B cell (primary cell): ENCODE measurements around the gene GLIS1. TPM values are rescaled to one million over a fixed set of nuclear protein-coding genes. Genes with fewer than 3 reads are reported as not detected.

ENCODE experiments used
- ATAC-seq: fragments of 200-7000 bp; cut with Tn5 transposase; one replicate; pipeline ENCODE4 v1.10.0; 2021; ENCODE audit warnings: low read depth, mild to moderate bottlenecking, moderate number of reproducible peaks, moderate library complexity
- CTCF ChIA-PET: fragments of 350-600 bp; sonication (Branson Sonifier 250); formaldehyde crosslinking; loops from one replicate; lab custom pipeline; 2021; ENCODE audit warnings: antibody characterized with exemption, inconsistent platforms; lab: Charles Lee
- POLR2A ChIA-PET: fragments of 350-600 bp; sonication (Branson Sonifier 250); formaldehyde crosslinking; loops from one replicate; lab custom pipeline; 2021; ENCODE audit warnings: antibody characterized with exemption; lab: Charles Lee
- DNase-seq: peaks from one replicate; pipeline ENCODE4 v3.0.0; 2013
- H2AFZ ChIP-seq: 2 replicates; pipeline ENCODE4 v1.6.1; 2012; ENCODE audit warnings: mild to moderate bottlenecking, low read depth, low read length; ENCODE audit not compliant: insufficient read depth, poor library complexity, severe bottlenecking
- H3K27ac ChIP-seq, 2 donors: 1 replicate in 1 of 2; 2 replicates in 1 of 2; pipeline ENCODE4 v1.5.1; 2012 to 2013; ENCODE audit warnings: low read length in 2 of 2, mild to moderate bottlenecking in 2 of 2, moderate library complexity in 1 of 2
- H3K27me3 ChIP-seq, 4 experiments: fragments of 200-600 bp in 1 of 4; sonication (generic) in 1 of 4; replicated peaks in 1 of 4; 1 replicate in 2 of 4; 2 replicates in 2 of 4; pipeline versions ENCODE4 v1.6.1 to v1.7.0; 2013 to 2016; ENCODE audit warnings: low read length in 3 of 4, mild to moderate bottlenecking in 2 of 4, mixed read lengths in 1 of 4, moderate library complexity in 1 of 4; ENCODE audit not compliant: insufficient read depth in 4 of 4, control insufficient read depth in 3 of 4; ENCODE audit errors: control extremely low read depth in 1 of 4
- H3K36me3 ChIP-seq, 2 experiments: replicated peaks in 1 of 2; 1 replicate in 1 of 2; 2 replicates in 1 of 2; pipeline versions ENCODE4 v1.6.1 to v1.7.1; 2013; ENCODE audit warnings: low read length in 1 of 2; ENCODE audit not compliant: insufficient read depth in 2 of 2, control insufficient read depth in 1 of 2; ENCODE audit errors: control extremely low read depth in 1 of 2, extremely low read depth in 1 of 2
- H3K4me1 ChIP-seq, 2 donors: fragments of 200-600 bp in 1 of 2; sonication (generic) in 1 of 2; 1 replicate in 1 of 2; 2 replicates in 1 of 2; pipeline versions ENCODE4 v1.5.1 to v1.6.1; 2013 to 2017; ENCODE audit warnings: low read length in 2 of 2; ENCODE audit not compliant: control insufficient read depth in 2 of 2, insufficient read depth in 2 of 2
- H3K4me2 ChIP-seq: replicated peaks from 2 replicates; pipeline ENCODE3; 2012; ENCODE audit warnings: mild to moderate bottlenecking, low read depth, low read length; ENCODE audit not compliant: poor library complexity, severe bottlenecking
- H3K4me3 ChIP-seq, 5 experiments: fragments of 200-600 bp in 1 of 5; sonication (generic) in 1 of 5; 1 replicate in 3 of 5; 2 replicates in 2 of 5; pipeline versions ENCODE4 v1.5.1 to v1.7.0; 2011 to 2016; ENCODE audit warnings: low read length in 4 of 5, mild to moderate bottlenecking in 4 of 5, low read depth in 2 of 5, control low read depth in 1 of 5, moderate library complexity in 1 of 5; ENCODE audit not compliant: insufficient read depth in 1 of 5; ENCODE audit errors: control extremely low read depth in 1 of 5, extremely low read depth in 1 of 5
- H3K79me2 ChIP-seq: fragments of 200-600 bp; sonication (generic); one replicate; pipeline ENCODE4 v1.6.0; 2016; ENCODE audit warnings: low read length; ENCODE audit not compliant: control insufficient read depth, insufficient read depth
- H3K9ac ChIP-seq: fragments of 200-600 bp; sonication (generic); 2 replicates; pipeline ENCODE4 v1.6.1; 2017; ENCODE audit warnings: mild to moderate bottlenecking, low read length, moderate library complexity
- H3K9me3 ChIP-seq, 3 donors: one replicate each; pipeline versions ENCODE4 v1.6.1 to v1.7.1; 2013; ENCODE audit warnings: low read length in 2 of 3; ENCODE audit not compliant: control insufficient read depth in 2 of 3, insufficient read depth in 1 of 3; ENCODE audit errors: control extremely low read depth in 1 of 3
- H4K20me1 ChIP-seq: 2 replicates; pipeline ENCODE4 v1.6.0; 2012; ENCODE audit warnings: mild to moderate bottlenecking, low read length; ENCODE audit not compliant: insufficient read depth, control insufficient read depth, poor library complexity, severe bottlenecking
- H3K27ac Mint-ChIP-seq: one replicate; pipeline ENCODE4 v1.8.0; 2021; ENCODE audit warnings: mixed read lengths
- H3K27me3 Mint-ChIP-seq: one replicate; pipeline ENCODE4 v1.8.0; 2021; ENCODE audit warnings: mixed read lengths
- H3K4me1 Mint-ChIP-seq: one replicate; pipeline ENCODE4 v1.8.0; 2021; ENCODE audit warnings: mixed read lengths
- H3K4me3 Mint-ChIP-seq: one replicate; pipeline ENCODE4 v1.8.0; 2021; ENCODE audit warnings: mixed read lengths
- H3K9me3 Mint-ChIP-seq: one replicate; pipeline ENCODE4 v1.8.0; 2022; ENCODE audit warnings: mixed read lengths; ENCODE audit not compliant: insufficient read depth
- EZH2 ChIP-seq: IDR thresholded peaks from 2 replicates; pipeline ENCODE4 v1.6.1; 2012; ENCODE audit warnings: borderline replicate concordance, low read depth, mild to moderate bottlenecking, moderate library complexity, low read length; ENCODE audit not compliant: insufficient read depth, poor library complexity, severe bottlenecking
- WGBS: methylation state at CpG from one replicate; pipeline ENCODE4 v1.1.5; 2013; ENCODE audit warnings: missing lambda C conversion rate; ENCODE audit not compliant: insufficient coverage; 5-methylcytosine and 5-hydroxymethylcytosine counted together
- intact Hi-C: fragments of 100-400 bp; cut with micrococcal nuclease; formaldehyde crosslinking; loops from one replicate; pipeline ENCODE4 v1.10.0; 2022
- polyA plus RNA-seq: library from polyadenylated mRNA; depleted of rRNA; stranded (reverse); fragments of >200 nt; gene quantifications from 2 replicates; pipeline ENCODE4 v1.2.3, GENCODE V29; 2012
- total RNA-seq, 2 donors: library from RNA; stranded (reverse); fragments of 120-200 nt in 1 of 2; gene quantifications; 1 replicate in 1 of 2; 2 replicates in 1 of 2; pipeline versions ENCODE4 v1.2.3 to v1.2.4, GENCODE V29; 2013 to 2022
- TF ChIP-seq, protein P1 (sequence below): fragments of 200-600 bp; IDR thresholded peaks from one replicate; pipeline ENCODE4 v1.8.0; 2022; ENCODE audit warnings: antibody characterized with exemption, mild to moderate bottlenecking

Gene GLIS1
- total and polyA plus RNA-seq, 2 donors (not counting 1 experiment from before 2014, with no cell fraction given) = not detected

DNA sequence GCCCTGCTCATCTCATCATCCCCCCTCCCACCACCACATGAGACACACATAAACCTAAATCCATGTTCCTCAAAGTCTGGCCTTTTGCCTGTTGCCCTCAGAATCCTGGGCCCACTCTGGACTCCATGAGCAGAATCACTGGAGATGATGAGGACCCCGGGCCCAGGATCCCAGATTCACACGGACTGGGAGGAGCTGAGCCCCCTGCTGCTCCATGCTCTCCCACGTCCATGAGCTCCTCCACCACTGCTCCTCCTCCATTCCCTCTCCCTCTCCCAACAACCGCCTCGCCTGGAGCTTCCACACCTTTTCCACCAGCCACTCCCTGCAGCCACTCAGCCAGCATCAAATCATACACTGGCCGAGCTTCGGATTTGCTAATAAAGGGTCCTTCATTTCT is 47.6 kb downstream of the GLIS1 start:
- no peak overlapping the region for H3K4me3 Mint-ChIP-seq
- ATAC-seq (no peak), DNase-seq (no peak)
- 84% methylated on average over 7 of the region's 7 CpGs for WGBS
- no peak for TF ChIP-seq EZH2
- TF ChIP-seq, protein P1, sequence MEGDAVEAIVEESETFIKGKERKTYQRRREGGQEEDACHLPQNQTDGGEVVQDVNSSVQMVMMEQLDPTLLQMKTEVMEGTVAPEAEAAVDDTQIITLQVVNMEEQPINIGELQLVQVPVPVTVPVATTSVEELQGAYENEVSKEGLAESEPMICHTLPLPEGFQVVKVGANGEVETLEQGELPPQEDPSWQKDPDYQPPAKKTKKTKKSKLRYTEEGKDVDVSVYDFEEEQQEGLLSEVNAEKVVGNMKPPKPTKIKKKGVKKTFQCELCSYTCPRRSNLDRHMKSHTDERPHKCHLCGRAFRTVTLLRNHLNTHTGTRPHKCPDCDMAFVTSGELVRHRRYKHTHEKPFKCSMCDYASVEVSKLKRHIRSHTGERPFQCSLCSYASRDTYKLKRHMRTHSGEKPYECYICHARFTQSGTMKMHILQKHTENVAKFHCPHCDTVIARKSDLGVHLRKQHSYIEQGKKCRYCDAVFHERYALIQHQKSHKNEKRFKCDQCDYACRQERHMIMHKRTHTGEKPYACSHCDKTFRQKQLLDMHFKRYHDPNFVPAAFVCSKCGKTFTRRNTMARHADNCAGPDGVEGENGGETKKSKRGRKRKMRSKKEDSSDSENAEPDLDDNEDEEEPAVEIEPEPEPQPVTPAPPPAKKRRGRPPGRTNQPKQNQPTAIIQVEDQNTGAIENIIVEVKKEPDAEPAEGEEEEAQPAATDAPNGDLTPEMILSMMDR = no peak
- H3K27me3 Mint-ChIP-seq = peaks cover 18% of the 10 kb centered on the region
- Histone ChIP-seq H3K4me2 (no peak overlapping the region), H3K79me2 (no peaks in the 10 kb centered on the region), H3K4me3 (no peak overlapping the region), H3K27ac (no peak overlapping the region), H3K9ac (no peak overlapping the region), H3K9me3 (no peaks in the 10 kb centered on the region), H3K36me3 (no peaks in the 10 kb centered on the region), H3K27me3 (no peaks in the 10 kb centered on the region), H2AFZ (no peak overlapping the region), H3K4me1 (no peaks in the 10 kb centered on the region), H4K20me1 (no peaks in the 10 kb centered on the region)
- POLR2A ChIA-PET = no interaction called here
- no peaks in the 10 kb centered on the region for H3K9me3 Mint-ChIP-seq
- no peaks in the 10 kb centered on the region for H3K4me1 Mint-ChIP-seq
- no peak overlapping the region for H3K27ac Mint-ChIP-seq
- CTCF ChIA-PET = no interaction called here
- intact Hi-C loops = no loop called here

DNA sequence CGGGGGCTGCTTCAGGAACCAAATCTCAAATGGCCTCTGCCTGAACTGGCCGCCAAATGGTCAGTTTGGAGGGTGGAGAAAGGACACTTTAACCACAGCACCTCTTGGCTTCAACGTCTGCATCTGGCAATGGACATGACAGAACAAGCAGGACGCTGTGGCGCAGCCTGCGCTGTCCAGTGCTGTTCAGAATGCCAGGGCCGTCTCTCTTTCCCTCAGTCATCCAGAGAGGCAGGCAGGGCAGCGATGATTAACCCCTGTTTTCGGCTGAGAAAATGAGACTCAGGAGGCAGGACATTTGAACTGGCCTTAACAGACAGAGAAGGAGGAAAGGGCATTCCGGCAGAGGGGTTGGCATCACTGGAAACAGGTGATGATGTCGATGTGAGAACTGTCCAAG is 48.6 kb downstream of the GLIS1 start:
- intact Hi-C loops = no loop called here
- H3K27me3 Mint-ChIP-seq = peaks cover 28% of the 10 kb centered on the region
- Histone ChIP-seq H3K27ac (no peak overlapping the region), H3K36me3 (no peaks in the 10 kb centered on the region), H4K20me1 (no peaks in the 10 kb centered on the region), H3K4me1 (no peaks in the 10 kb centered on the region), H3K79me2 (no peaks in the 10 kb centered on the region), H3K9ac (no peak overlapping the region), H3K4me3 (no peak overlapping the region), H2AFZ (no peak overlapping the region), H3K9me3 (no peaks in the 10 kb centered on the region), H3K27me3 (peaks cover 0 to 5% (median 0%) of the 10 kb centered on the region in 4 experiments), H3K4me2 (no peak overlapping the region)
- no peaks in the 10 kb centered on the region for H3K4me1 Mint-ChIP-seq
- TF ChIP-seq, protein P1 = no peak
- no peak for TF ChIP-seq EZH2
- ATAC-seq = no peak
- no peaks in the 10 kb centered on the region for H3K9me3 Mint-ChIP-seq
- DNase-seq = no peak
- WGBS = 95% methylated on average over 8 of the region's 11 CpGs
- ChIA-PET POLR2A (no interaction called here), CTCF (no interaction called here)
- no peak overlapping the region for H3K27ac Mint-ChIP-seq
- H3K4me3 Mint-ChIP-seq = no peak overlapping the region
